GM23338 (cell line): ENCODE results near the gene CRYGA. TPM values are rescaled to one million over a fixed set of nuclear protein-coding genes. Genes with fewer than 3 reads are reported as not detected.

ENCODE experiments used
- ATAC-seq: fragments of 200-7000 bp; cut with Tn5 transposase; 3 replicates; pipeline ENCODE4 v1.9.1; 2020
- DNase-seq: peaks from one replicate; pipeline ENCODE4 v3.0.0-alpha.2; 2015; ENCODE audit warnings: low spot score
- H2AFZ ChIP-seq: fragments of 200-600 bp; sonication (generic); 2 replicates; pipeline ENCODE4 v1.8.0; 2016; ENCODE audit warnings: antibody characterized with exemption, mild to moderate bottlenecking, moderate library complexity
- H3F3A ChIP-seq: fragments of 200-600 bp; sonication (generic); replicated peaks from 2 replicates; pipeline ENCODE4 v1.8.0; 2017; ENCODE audit warnings: antibody characterized with exemption, mixed run types, low read depth
- H3K27ac ChIP-seq: fragments of 200-600 bp; sonication (generic); 2 replicates; pipeline ENCODE4 v1.6.1; 2016; ENCODE audit warnings: low read depth
- H3K27me3 ChIP-seq: fragments of 200-600 bp; sonication (generic); 2 replicates; pipeline ENCODE4 v1.8.0; 2016; ENCODE audit warnings: mild to moderate bottlenecking, mixed run types, moderate library complexity; ENCODE audit not compliant: insufficient read depth
- H3K36me3 ChIP-seq: fragments of 200-600 bp; sonication (generic); 2 replicates; pipeline ENCODE4 v1.8.0; 2016; ENCODE audit warnings: mild to moderate bottlenecking; ENCODE audit not compliant: insufficient read depth
- H3K4me1 ChIP-seq: fragments of 200-600 bp; sonication (generic); 2 replicates; pipeline ENCODE4 v1.8.0; 2016; ENCODE audit warnings: mild to moderate bottlenecking, moderate library complexity; ENCODE audit not compliant: insufficient read depth
- H3K4me2 ChIP-seq: fragments of 200-600 bp; sonication (generic); 2 replicates; pipeline ENCODE4 v1.7.1; 2017; ENCODE audit warnings: mixed run types
- H3K4me3 ChIP-seq: fragments of 200-600 bp; sonication (generic); 2 replicates; pipeline ENCODE4 v1.6.1; 2016; ENCODE audit warnings: mixed run types
- H3K79me2 ChIP-seq: fragments of 200-600 bp; sonication (generic); replicated peaks from 2 replicates; pipeline ENCODE4 v1.8.0; 2017; ENCODE audit warnings: mild to moderate bottlenecking; ENCODE audit not compliant: insufficient read depth
- H3K9me2 ChIP-seq: fragments of 200-600 bp; sonication (generic); 2 replicates; pipeline ENCODE4 v1.8.0; 2017; ENCODE audit not compliant: insufficient read depth
- H4K20me1 ChIP-seq: fragments of 200-600 bp; sonication (generic); replicated peaks from 2 replicates; pipeline ENCODE4 v1.8.0; 2017; ENCODE audit warnings: mild to moderate bottlenecking; ENCODE audit not compliant: insufficient read depth
- H3K27ac Mint-ChIP-seq: 2 replicates; pipeline ENCODE4 v1.8.0; 2020; ENCODE audit warnings: inconsistent platforms, mild to moderate bottlenecking, moderate library complexity, mixed read lengths
- H3K27me3 Mint-ChIP-seq: 3 replicates; pipeline ENCODE4 v1.8.0; 2022; ENCODE audit warnings: low read depth, mild to moderate bottlenecking, moderate library complexity, mixed read lengths, inconsistent platforms; ENCODE audit not compliant: insufficient read depth, poor library complexity
- H3K36me3 Mint-ChIP-seq: 3 replicates; pipeline ENCODE4 v1.8.0; 2021; ENCODE audit warnings: low read depth, mild to moderate bottlenecking, inconsistent platforms, moderate library complexity, mixed read lengths
- H3K4me1 Mint-ChIP-seq: 3 replicates; pipeline ENCODE4 v1.8.0; 2020; ENCODE audit warnings: mild to moderate bottlenecking, inconsistent platforms, mixed read lengths
- H3K4me3 Mint-ChIP-seq: 3 replicates; pipeline ENCODE4 v1.8.0; 2021; ENCODE audit warnings: moderate library complexity, mild to moderate bottlenecking, inconsistent platforms, mixed read lengths
- H3K9me3 Mint-ChIP-seq: 3 replicates; pipeline ENCODE4 v1.8.0; 2020; ENCODE audit warnings: moderate library complexity, mild to moderate bottlenecking, inconsistent platforms, mixed read lengths
- CREB1 ChIP-seq: fragments of 250-450 bp; sonication (Bioruptor Pico); IDR thresholded peaks from 2 replicates; pipeline ENCODE4 v1.5.0; 2020; ENCODE audit warnings: low read depth, mild to moderate bottlenecking, moderate library complexity
- CTCF ChIP-seq, 2 experiments: fragments of 200-600 bp in 1 of 2; sonication (generic) in 1 of 2; conservative IDR thresholded peaks; 2 replicates each; pipeline versions ENCODE4 v1.5.1 to v1.6.1; 2016 to 2017; ENCODE audit warnings: antibody characterized with exemption in 2 of 2, low read depth in 2 of 2, mild to moderate bottlenecking in 2 of 2, moderate library complexity in 1 of 2
- ETS1 ChIP-seq: IDR thresholded peaks from 2 replicates; pipeline ENCODE4 v1.6.1; 2016; ENCODE audit warnings: antibody characterized with exemption
- EZH2 ChIP-seq: fragments of 200-600 bp; sonication (generic); IDR thresholded peaks from one replicate; pipeline ENCODE4 v1.8.0; 2017; ENCODE audit warnings: antibody characterized with exemption, mild to moderate bottlenecking, low read depth; ENCODE audit not compliant: unreplicated experiment
- EZH2phosphoT487 ChIP-seq: fragments of 200-600 bp; sonication (generic); IDR thresholded peaks from one replicate; pipeline ENCODE4 v1.8.1; 2018; ENCODE audit warnings: antibody characterized with exemption; ENCODE audit not compliant: unreplicated experiment
- JUNB ChIP-seq: IDR thresholded peaks from one replicate; pipeline ENCODE4 v1.6.1; 2016; ENCODE audit warnings: antibody characterized with exemption; ENCODE audit not compliant: unreplicated experiment
- NANOG ChIP-seq: IDR thresholded peaks from 2 replicates; pipeline ENCODE4 v1.6.1; 2016; ENCODE audit warnings: antibody characterized with exemption, borderline replicate concordance
- POLR2AphosphoS5 ChIP-seq: IDR thresholded peaks from 2 replicates; pipeline ENCODE4 v1.6.1; 2016; ENCODE audit warnings: antibody characterized with exemption, low read depth
- STAT1 ChIP-seq: IDR thresholded peaks from one replicate; pipeline ENCODE4 v1.6.1; 2016; ENCODE audit warnings: antibody characterized with exemption; ENCODE audit not compliant: unreplicated experiment
- ZNF114 ChIP-seq: fragments of 250-450 bp; sonication (Bioruptor Pico); IDR thresholded peaks from 2 replicates; pipeline ENCODE4 v1.5.0; 2020; ENCODE audit warnings: mild to moderate bottlenecking, moderate library complexity
- ZNF331 ChIP-seq: fragments of 250-450 bp; sonication (Bioruptor Pico); IDR thresholded peaks from 2 replicates; pipeline ENCODE4 v1.5.0; 2020; ENCODE audit warnings: low read depth, mild to moderate bottlenecking, moderate library complexity
- polyA plus RNA-seq: library from polyadenylated mRNA; unstranded; fragments of >200 nt; fragmentation: Nextera tagmentation; extraction: Ambion mirVana; gene quantifications from 2 replicates; pipeline ENCODE4 v1.2.1, GENCODE V29; 2016
- total RNA-seq: library from RNA; depleted of rRNA; stranded (reverse); fragments of >200 nt; shearing (Covaris generic); gene quantifications from 2 replicates; pipeline ENCODE4 v1.2.3, GENCODE V29; 2014
- TF ChIP-seq, protein P1 (sequence below): IDR thresholded peaks from one replicate; pipeline ENCODE4 v1.6.1; 2018; ENCODE audit warnings: antibody characterized with exemption; ENCODE audit not compliant: unreplicated experiment
- TF ChIP-seq, protein P2 (sequence below): fragments of 250-450 bp; sonication (Bioruptor Pico); IDR thresholded peaks from 2 replicates; pipeline ENCODE4 v1.5.0; 2020; ENCODE audit warnings: mild to moderate bottlenecking, moderate library complexity

CRYGA gene
- total and polyA plus RNA-seq, 2 experiments from 2014 or later: not detected

DNA sequence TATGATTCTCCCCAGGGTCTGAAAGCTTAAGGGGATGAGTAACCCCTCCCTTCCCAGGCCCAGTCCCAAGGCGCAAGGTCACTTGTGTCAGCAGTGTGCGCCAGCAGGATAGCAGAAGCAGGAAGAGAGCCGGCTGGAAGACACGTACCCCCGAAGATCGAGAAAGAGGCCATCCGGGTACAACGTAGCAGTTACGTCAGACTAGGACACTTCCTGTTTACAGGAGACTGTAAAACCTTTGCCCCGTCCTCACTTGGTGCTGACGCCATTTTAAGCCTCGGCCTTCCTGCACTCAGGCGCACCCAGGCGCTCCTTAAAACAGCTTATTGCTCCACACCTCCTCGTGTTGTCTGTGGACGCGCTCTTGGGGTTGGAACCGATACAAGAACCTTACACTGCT lies 23.9 kb downstream of the CRYGA start:
- Histone ChIP-seq H3K27ac (no peak overlapping the region), H3K4me1 (peaks cover 19% of the 10 kb centered on the region), H3F3A (no peaks in the 10 kb centered on the region), H3K4me3 (no peak overlapping the region), H3K36me3 (no peaks in the 10 kb centered on the region), H3K9me2 (no peaks in the 10 kb centered on the region), H3K79me2 (no peaks in the 10 kb centered on the region), H3K27me3 (no peaks in the 10 kb centered on the region), H2AFZ (peak overlapping the region; percentile 89), H3K4me2 (no peak overlapping the region), H4K20me1 (no peaks in the 10 kb centered on the region)
- DNase-seq: no peak
- ATAC-seq: no peak
- Mint-ChIP-seq H3K4me1 (peaks cover 15% of the 10 kb centered on the region), H3K27ac (no peak overlapping the region), H3K9me3 (peaks cover 27% of the 10 kb centered on the region), H3K36me3 (peaks cover 26% of the 10 kb centered on the region), H3K4me3 (no peak overlapping the region), H3K27me3 (no peaks in the 10 kb centered on the region)
- TF ChIP-seq JUNB (no peak), ZNF114 (CRISPR knock-in tag) (no peak), POLR2AphosphoS5 (no peak), CREB1 (CRISPR knock-in tag) (no peak), ETS1 (no peak), ZNF331 (no peak), EZH2 (no peak), EZH2phosphoT487 (no peak), CTCF (conservative IDR thresholded peaks at IDR 0.05; ENCODE audit: low read depth in 2 of 2) (no peak), NANOG (no peak), STAT1 (no peak)
- TF ChIP-seq, protein P1, sequence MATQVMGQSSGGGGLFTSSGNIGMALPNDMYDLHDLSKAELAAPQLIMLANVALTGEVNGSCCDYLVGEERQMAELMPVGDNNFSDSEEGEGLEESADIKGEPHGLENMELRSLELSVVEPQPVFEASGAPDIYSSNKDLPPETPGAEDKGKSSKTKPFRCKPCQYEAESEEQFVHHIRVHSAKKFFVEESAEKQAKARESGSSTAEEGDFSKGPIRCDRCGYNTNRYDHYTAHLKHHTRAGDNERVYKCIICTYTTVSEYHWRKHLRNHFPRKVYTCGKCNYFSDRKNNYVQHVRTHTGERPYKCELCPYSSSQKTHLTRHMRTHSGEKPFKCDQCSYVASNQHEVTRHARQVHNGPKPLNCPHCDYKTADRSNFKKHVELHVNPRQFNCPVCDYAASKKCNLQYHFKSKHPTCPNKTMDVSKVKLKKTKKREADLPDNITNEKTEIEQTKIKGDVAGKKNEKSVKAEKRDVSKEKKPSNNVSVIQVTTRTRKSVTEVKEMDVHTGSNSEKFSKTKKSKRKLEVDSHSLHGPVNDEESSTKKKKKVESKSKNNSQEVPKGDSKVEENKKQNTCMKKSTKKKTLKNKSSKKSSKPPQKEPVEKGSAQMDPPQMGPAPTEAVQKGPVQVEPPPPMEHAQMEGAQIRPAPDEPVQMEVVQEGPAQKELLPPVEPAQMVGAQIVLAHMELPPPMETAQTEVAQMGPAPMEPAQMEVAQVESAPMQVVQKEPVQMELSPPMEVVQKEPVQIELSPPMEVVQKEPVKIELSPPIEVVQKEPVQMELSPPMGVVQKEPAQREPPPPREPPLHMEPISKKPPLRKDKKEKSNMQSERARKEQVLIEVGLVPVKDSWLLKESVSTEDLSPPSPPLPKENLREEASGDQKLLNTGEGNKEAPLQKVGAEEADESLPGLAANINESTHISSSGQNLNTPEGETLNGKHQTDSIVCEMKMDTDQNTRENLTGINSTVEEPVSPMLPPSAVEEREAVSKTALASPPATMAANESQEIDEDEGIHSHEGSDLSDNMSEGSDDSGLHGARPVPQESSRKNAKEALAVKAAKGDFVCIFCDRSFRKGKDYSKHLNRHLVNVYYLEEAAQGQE: no peak
- TF ChIP-seq, protein P2, sequence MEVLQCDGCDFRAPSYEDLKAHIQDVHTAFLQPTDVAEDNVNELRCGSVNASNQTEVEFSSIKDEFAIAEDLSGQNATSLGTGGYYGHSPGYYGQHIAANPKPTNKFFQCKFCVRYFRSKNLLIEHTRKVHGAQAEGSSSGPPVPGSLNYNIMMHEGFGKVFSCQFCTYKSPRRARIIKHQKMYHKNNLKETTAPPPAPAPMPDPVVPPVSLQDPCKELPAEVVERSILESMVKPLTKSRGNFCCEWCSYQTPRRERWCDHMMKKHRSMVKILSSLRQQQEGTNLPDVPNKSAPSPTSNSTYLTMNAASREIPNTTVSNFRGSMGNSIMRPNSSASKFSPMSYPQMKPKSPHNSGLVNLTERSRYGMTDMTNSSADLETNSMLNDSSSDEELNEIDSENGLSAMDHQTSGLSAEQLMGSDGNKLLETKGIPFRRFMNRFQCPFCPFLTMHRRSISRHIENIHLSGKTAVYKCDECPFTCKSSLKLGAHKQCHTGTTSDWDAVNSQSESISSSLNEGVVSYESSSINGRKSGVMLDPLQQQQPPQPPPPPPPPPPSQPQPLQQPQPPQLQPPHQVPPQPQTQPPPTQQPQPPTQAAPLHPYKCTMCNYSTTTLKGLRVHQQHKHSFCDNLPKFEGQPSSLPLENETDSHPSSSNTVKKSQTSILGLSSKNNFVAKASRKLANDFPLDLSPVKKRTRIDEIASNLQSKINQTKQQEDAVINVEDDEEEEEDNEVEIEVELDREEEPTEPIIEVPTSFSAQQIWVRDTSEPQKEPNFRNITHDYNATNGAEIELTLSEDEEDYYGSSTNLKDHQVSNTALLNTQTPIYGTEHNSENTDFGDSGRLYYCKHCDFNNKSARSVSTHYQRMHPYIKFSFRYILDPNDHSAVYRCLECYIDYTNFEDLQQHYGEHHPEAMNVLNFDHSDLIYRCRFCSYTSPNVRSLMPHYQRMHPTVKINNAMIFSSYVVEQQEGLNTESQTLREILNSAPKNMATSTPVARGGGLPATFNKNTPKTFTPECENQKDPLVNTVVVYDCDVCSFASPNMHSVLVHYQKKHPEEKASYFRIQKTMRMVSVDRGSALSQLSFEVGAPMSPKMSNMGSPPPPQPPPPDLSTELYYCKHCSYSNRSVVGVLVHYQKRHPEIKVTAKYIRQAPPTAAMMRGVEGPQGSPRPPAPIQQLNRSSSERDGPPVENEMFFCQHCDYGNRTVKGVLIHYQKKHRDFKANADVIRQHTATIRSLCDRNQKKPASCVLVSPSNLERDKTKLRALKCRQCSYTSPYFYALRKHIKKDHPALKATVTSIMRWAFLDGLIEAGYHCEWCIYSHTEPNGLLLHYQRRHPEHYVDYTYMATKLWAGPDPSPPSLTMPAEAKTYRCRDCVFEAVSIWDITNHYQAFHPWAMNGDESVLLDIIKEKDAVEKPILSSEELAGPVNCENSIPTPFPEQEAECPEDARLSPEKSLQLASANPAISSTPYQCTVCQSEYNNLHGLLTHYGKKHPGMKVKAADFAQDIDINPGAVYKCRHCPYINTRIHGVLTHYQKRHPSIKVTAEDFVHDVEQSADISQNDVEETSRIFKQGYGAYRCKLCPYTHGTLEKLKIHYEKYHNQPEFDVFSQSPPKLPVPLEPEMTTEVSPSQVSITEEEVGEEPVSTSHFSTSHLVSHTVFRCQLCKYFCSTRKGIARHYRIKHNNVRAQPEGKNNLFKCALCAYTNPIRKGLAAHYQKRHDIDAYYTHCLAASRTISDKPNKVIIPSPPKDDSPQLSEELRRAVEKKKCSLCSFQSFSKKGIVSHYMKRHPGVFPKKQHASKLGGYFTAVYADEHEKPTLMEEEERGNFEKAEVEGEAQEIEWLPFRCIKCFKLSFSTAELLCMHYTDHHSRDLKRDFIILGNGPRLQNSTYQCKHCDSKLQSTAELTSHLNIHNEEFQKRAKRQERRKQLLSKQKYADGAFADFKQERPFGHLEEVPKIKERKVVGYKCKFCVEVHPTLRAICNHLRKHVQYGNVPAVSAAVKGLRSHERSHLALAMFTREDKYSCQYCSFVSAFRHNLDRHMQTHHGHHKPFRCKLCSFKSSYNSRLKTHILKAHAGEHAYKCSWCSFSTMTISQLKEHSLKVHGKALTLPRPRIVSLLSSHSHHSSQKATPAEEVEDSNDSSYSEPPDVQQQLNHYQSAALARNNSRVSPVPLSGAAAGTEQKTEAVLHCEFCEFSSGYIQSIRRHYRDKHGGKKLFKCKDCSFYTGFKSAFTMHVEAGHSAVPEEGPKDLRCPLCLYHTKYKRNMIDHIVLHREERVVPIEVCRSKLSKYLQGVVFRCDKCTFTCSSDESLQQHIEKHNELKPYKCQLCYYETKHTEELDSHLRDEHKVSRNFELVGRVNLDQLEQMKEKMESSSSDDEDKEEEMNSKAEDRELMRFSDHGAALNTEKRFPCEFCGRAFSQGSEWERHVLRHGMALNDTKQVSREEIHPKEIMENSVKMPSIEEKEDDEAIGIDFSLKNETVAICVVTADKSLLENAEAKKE (CRISPR knock-in tag): no peak
